Measurements from ENCODE around the gene TCEANC.

TCEANC gene

DNA sequence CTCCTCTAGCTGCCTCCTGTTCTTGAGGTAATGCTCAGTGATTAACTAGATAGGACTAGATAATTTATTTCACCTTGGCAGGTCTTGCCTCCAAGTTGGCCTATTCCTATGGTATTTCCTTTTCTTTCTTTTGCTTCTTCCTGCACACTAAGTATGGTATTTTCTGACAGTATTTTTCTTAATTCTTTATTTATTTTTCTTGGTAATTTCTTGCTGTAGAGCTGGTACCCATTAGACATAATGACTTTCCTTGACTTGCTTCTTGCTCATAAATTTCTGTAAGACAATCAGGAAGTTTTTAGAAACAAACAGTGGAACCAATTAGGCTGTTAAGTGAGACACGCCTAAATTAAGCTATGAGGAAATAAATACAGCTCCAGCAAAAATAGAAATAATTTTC lies 45.5 kb downstream of the TCEANC start:
- POLR2A ChIA-PET: interaction anchor here (1.6 kb wide), 1 partner anchor 29 kb away, joined by 4 read pairs; no protein-coding TSS in a partner anchor

GRCh38 chrX:13699183-13699826 lies 46.4 kb downstream of the TCEANC start:
- POLR2A ChIA-PET: interaction anchor here (0.9 kb wide), 1 partner anchor 36 kb away, joined by 3 read pairs; the partner anchor contains the start of genes OFD1 and TRAPPC2
- TF ChIP-seq, protein P1, sequence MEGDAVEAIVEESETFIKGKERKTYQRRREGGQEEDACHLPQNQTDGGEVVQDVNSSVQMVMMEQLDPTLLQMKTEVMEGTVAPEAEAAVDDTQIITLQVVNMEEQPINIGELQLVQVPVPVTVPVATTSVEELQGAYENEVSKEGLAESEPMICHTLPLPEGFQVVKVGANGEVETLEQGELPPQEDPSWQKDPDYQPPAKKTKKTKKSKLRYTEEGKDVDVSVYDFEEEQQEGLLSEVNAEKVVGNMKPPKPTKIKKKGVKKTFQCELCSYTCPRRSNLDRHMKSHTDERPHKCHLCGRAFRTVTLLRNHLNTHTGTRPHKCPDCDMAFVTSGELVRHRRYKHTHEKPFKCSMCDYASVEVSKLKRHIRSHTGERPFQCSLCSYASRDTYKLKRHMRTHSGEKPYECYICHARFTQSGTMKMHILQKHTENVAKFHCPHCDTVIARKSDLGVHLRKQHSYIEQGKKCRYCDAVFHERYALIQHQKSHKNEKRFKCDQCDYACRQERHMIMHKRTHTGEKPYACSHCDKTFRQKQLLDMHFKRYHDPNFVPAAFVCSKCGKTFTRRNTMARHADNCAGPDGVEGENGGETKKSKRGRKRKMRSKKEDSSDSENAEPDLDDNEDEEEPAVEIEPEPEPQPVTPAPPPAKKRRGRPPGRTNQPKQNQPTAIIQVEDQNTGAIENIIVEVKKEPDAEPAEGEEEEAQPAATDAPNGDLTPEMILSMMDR (IDR thresholded peaks at IDR 0.05; ENCODE audit: control extremely low read depth, extremely low read depth, low read depth, missing control alignments): no peak
- CTCF ChIA-PET: interaction anchor here (1.1 to 1.9 kb wide), 3 partner anchors 26 to 50 kb away, joined by 3 to 4 read pairs (median 3); no protein-coding TSS in a partner anchor
- peak; percentile 48 for DNase-seq (ENCODE audit: extremely low spot score)

More for the DNA sequence above, 45.5 kb downstream of the TCEANC start:
- no peak for DNase-seq (ENCODE audit: extremely low spot score)
- TF ChIP-seq, protein P1 (IDR thresholded peaks at IDR 0.05; ENCODE audit: control extremely low read depth, extremely low read depth, low read depth, missing control alignments): no peak
- CTCF ChIA-PET: interaction anchor here (1.1 to 1.9 kb wide), 5 partner anchors 25 to 191 kb away, joined by 3 to 7 read pairs (median 4); no protein-coding TSS in a partner anchor

- ChIA-PET CTCF (interaction anchor here (1.1 kb wide), 1 partner anchor 38 kb away, joined by 3 read pairs; no protein-coding TSS in a partner anchor), POLR2A (no interaction called here)
- TF ChIP-seq, protein P1 (IDR thresholded peaks at IDR 0.05; ENCODE audit: control extremely low read depth, extremely low read depth, low read depth, missing control alignments): no peak
- DNase-seq (ENCODE audit: extremely low spot score): no peak
These were observed 47.4 kb downstream of the TCEANC start for GRCh38 chrX:13700380-13700779.

- CTCF ChIA-PET: interaction anchor here (1.4 kb wide), 1 partner anchor 43 kb away, joined by 4 read pairs; no protein-coding TSS in a partner anchor
- DNase-seq (ENCODE audit: extremely low spot score): no peak
- TF ChIP-seq, protein P1 (IDR thresholded peaks at IDR 0.05; ENCODE audit: control extremely low read depth, extremely low read depth, low read depth, missing control alignments): no peak
- POLR2A ChIA-PET: interaction anchor here (1.5 kb wide), 1 partner anchor 32 kb away, joined by 3 read pairs; the partner anchor contains the start of genes OFD1 and TRAPPC2
These were observed 49.3 kb downstream of the TCEANC start for GRCh38 chrX:13702111-13702789.

GRCh38 chrX:13703135-13703534 lies 50.2 kb downstream of the TCEANC start:
- ChIA-PET POLR2A (interaction anchor here (0.9 kb wide), 1 partner anchor 34 kb away, joined by 3 read pairs; no protein-coding TSS in a partner anchor), CTCF (no interaction called here)
- DNase-seq (ENCODE audit: extremely low spot score): no peak
- TF ChIP-seq, protein P1 (IDR thresholded peaks at IDR 0.05; ENCODE audit: control extremely low read depth, extremely low read depth, low read depth, missing control alignments): no peak

- ChIA-PET CTCF (no interaction called here), POLR2A (interaction anchor here (0.9 kb wide), 1 partner anchor 34 kb away, joined by 3 read pairs; no protein-coding TSS in a partner anchor)
- no peak for DNase-seq (ENCODE audit: extremely low spot score)
- TF ChIP-seq, protein P1 (IDR thresholded peaks at IDR 0.05; ENCODE audit: control extremely low read depth, extremely low read depth, low read depth, missing control alignments): no peak
These were observed 50.6 kb downstream of the TCEANC start for GRCh38 chrX:13703589-13703988.

All from GM10248 (cell line).